ENCODE data around the gene DUOX1. TPM values are rescaled to one million over a fixed set of nuclear protein-coding genes. Genes with fewer than 3 reads are reported as not detected.
A peak's percentile ranks its signal among the peaks of the same experiment; 100 is the strongest.

Gene DUOX1
- total RNA-seq, 1 experiment from 2014 or later: 1.2 TPM

DNA sequence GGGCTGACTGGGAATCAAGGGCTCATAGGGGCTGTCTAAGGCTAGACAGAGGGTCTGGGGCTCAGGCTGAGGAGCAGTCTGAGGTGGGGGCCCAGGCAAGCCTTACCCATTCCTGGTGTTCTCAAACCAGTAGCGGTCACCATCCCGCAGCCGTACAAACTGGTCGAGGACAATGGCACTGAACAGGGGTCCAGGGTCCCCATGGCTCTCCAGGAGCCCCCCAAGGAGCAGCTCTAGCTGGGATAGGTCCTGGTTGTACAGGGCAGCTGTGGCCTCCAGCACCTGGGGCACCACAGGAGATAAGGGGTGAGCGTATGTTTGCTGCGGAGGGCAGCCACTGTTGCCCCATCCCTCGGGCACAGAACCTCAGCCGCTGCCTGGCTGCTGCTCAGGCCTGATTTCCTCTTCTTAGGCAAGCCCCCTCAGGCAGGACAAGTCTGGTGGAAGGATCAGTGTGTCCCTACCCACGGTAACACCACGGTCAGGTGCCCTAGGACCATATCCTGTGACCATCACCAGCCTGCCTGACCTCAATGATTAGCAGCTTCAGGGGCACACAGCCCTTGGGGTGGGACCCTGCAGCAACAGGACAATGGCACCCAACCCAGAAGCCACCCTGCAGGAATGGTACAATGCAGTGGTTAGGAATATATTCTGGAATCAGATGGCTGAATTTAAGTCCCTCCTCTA, 21.7 kb upstream of the DUOX1 start:
- TF ChIP-seq, protein P1, sequence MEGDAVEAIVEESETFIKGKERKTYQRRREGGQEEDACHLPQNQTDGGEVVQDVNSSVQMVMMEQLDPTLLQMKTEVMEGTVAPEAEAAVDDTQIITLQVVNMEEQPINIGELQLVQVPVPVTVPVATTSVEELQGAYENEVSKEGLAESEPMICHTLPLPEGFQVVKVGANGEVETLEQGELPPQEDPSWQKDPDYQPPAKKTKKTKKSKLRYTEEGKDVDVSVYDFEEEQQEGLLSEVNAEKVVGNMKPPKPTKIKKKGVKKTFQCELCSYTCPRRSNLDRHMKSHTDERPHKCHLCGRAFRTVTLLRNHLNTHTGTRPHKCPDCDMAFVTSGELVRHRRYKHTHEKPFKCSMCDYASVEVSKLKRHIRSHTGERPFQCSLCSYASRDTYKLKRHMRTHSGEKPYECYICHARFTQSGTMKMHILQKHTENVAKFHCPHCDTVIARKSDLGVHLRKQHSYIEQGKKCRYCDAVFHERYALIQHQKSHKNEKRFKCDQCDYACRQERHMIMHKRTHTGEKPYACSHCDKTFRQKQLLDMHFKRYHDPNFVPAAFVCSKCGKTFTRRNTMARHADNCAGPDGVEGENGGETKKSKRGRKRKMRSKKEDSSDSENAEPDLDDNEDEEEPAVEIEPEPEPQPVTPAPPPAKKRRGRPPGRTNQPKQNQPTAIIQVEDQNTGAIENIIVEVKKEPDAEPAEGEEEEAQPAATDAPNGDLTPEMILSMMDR (IDR thresholded peaks at IDR 0.05; ENCODE audit: unreplicated experiment): no peak
- Mint-ChIP-seq H3K27ac (ENCODE audit: unreplicated experiment) (no peak overlapping the region), H3K9me3 (ENCODE audit: low read depth, unreplicated experiment) (no peaks in the 10 kb centered on the region), H3K4me3 (ENCODE audit: low read depth, unreplicated experiment) (no peak overlapping the region), H3K36me3 (ENCODE audit: insufficient read depth, unreplicated experiment) (no peaks in the 10 kb centered on the region), H3K4me1 (ENCODE audit: low read depth, unreplicated experiment) (peaks cover 2% of the 10 kb centered on the region), H3K27me3 (ENCODE audit: unreplicated experiment) (peaks cover 80% of the 10 kb centered on the region)
- no TSS peak for BruUV-seq (replicated peaks)
- intact Hi-C loops (cut with micrococcal nuclease; ENCODE audit: unreplicated experiment): no loop called here
- CTCF ChIA-PET: no interaction called here
- DNase-seq: no peak

GRCh38 chr15:45110256-45110820, 19.5 kb upstream of the DUOX1 start:
- intact Hi-C loops (cut with micrococcal nuclease; ENCODE audit: unreplicated experiment): no loop called here
- no peak overlapping the region for H3K4me3 Mint-ChIP-seq (ENCODE audit: low read depth, unreplicated experiment)
- DNase-seq: no peak
- no peak overlapping the region for H3K27ac Mint-ChIP-seq (ENCODE audit: unreplicated experiment)
- H3K4me1 Mint-ChIP-seq (ENCODE audit: low read depth, unreplicated experiment): peaks cover 15% of the 10 kb centered on the region
- peaks cover 80% of the 10 kb centered on the region for H3K27me3 Mint-ChIP-seq (ENCODE audit: unreplicated experiment)
- TF ChIP-seq, protein P1 (IDR thresholded peaks at IDR 0.05; ENCODE audit: unreplicated experiment): no peak
- no peaks in the 10 kb centered on the region for H3K9me3 Mint-ChIP-seq (ENCODE audit: low read depth, unreplicated experiment)
- BruUV-seq (replicated peaks): no TSS peak
- no peaks in the 10 kb centered on the region for H3K36me3 Mint-ChIP-seq (ENCODE audit: insufficient read depth, unreplicated experiment)
- CTCF ChIA-PET: no interaction called here

DNA sequence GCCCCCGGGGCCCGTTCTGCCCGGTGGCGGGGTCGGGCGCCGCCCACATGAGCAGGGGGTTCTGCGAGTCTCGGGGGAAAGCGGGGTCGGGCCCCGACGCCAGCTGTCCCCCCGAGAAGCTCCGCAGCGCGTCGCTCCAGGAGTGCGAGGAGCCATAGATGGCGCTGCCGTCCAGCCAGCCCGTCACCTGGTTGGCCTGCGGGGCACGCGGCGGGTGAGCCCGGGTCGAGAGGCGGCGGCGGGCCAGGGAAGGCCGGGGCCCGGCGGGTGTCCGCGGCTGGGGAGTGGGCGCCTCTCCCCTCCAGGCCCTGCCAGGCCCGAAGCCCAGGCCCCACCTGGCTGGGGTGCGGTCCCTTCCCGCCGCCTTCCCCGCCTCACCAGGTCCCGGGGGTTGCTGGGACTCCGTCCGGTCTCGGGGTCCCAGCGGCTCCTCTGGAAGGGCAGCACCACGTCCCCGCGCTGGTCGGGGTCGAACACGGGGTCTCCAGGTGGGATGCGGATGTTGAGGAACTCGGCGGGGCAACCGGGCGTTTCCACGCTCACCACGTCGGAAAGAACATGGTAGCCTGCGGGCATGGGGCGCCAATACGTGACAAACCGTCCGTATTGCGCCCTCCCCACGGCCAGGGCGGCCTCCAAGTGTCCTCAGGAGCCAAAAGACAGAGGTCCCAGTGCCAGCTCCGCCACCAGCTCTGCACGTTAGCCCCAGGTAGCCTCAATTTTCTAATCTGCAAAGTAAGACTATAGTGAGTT, 18.2 kb upstream of the DUOX1 start:
- TF ChIP-seq, protein P1 (IDR thresholded peaks at IDR 0.05; ENCODE audit: unreplicated experiment): no peak
- peaks cover 79% of the 10 kb centered on the region for H3K27me3 Mint-ChIP-seq (ENCODE audit: unreplicated experiment)
- H3K36me3 Mint-ChIP-seq (ENCODE audit: insufficient read depth, unreplicated experiment): no peaks in the 10 kb centered on the region
- DNase-seq: no peak
- peak overlapping the region; percentile 60 for H3K4me3 Mint-ChIP-seq (ENCODE audit: low read depth, unreplicated experiment)
- H3K27ac Mint-ChIP-seq (ENCODE audit: unreplicated experiment): no peak overlapping the region
- no peaks in the 10 kb centered on the region for H3K9me3 Mint-ChIP-seq (ENCODE audit: low read depth, unreplicated experiment)
- CTCF ChIA-PET: no interaction called here
- intact Hi-C loops (cut with micrococcal nuclease; ENCODE audit: unreplicated experiment): no loop called here
- no TSS peak for BruUV-seq (replicated peaks)
- peaks cover 15% of the 10 kb centered on the region for H3K4me1 Mint-ChIP-seq (ENCODE audit: low read depth, unreplicated experiment)

DNA sequence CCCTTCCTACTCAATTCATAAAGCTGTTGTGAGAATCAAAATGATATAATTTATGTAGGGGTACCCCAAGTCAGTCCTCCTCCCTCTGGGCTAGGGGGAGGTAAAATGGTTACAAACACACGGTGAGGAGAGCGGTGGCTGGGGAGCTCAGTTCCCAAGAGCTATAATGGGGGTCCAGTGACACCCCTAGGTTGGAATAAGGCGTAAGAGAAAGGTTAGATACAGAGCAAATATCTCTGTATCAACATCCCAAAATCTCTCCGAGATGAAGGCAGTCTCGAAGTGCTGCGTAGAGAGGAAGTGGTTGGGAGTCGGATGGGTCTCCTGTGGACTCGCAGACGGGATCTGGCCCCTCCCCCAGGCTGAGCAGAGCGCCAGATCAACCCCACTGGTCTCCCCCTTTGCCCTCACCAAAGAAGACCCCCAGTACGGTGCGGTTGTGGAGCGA, 17.6 kb upstream of the DUOX1 start:
- Mint-ChIP-seq H3K27ac (ENCODE audit: unreplicated experiment) (no peak overlapping the region), H3K9me3 (ENCODE audit: low read depth, unreplicated experiment) (no peaks in the 10 kb centered on the region), H3K4me1 (ENCODE audit: low read depth, unreplicated experiment) (peaks cover 15% of the 10 kb centered on the region), H3K4me3 (ENCODE audit: low read depth, unreplicated experiment) (peak overlapping the region; percentile 60), H3K27me3 (ENCODE audit: unreplicated experiment) (peaks cover 77% of the 10 kb centered on the region), H3K36me3 (ENCODE audit: insufficient read depth, unreplicated experiment) (no peaks in the 10 kb centered on the region)
- TF ChIP-seq, protein P1 (IDR thresholded peaks at IDR 0.05; ENCODE audit: unreplicated experiment): no peak
- no peak for DNase-seq
- intact Hi-C loops (cut with micrococcal nuclease; ENCODE audit: unreplicated experiment): no loop called here
- CTCF ChIA-PET: interaction anchor here (1.9 kb wide), 1 partner anchor 10 kb away, joined by 4 read pairs; no protein-coding TSS in a partner anchor
- no TSS peak for BruUV-seq (replicated peaks)

Data from Calu3 (cell line).